OCI-LY1 (cell line): Measurements from ENCODE around the gene SMPD3.

Experiments used
- CTCF ChIP-seq: fragments of 200-600 bp; sonication (generic), shearing (Covaris generic); IDR thresholded peaks from 2 replicates; pipeline ENCODE4 v1.5.1; 2017; ENCODE audit warnings: mild to moderate bottlenecking, antibody characterized with exemption, low read length, moderate library complexity, mixed read lengths
- EZH2 ChIP-seq: fragments of 200-600 bp; sonication (generic), shearing (Covaris generic); IDR thresholded peaks from 2 replicates; pipeline ENCODE4 v1.8.0; 2017; ENCODE audit warnings: borderline replicate concordance, mixed run types, mild to moderate bottlenecking, antibody characterized with exemption, low read length, moderate library complexity, mixed read lengths

GRCh38 chr16:68433316-68433715 is 15.0 kb downstream of the SMPD3 start:
- TF ChIP-seq CTCF, result no peak
- TF ChIP-seq EZH2, result no peak
